K562 (cell line): ENCODE data around the gene PRKCE.

ENCODE experiments used
- CCAR2 ChIP-seq: fragments of 200-400 bp; formaldehyde crosslinking; IDR thresholded peaks from 2 replicates; pipeline ENCODE4 v1.6.1; 2017; ENCODE audit warnings: mild to moderate bottlenecking, low read depth, low read length
- CHAMP1 ChIP-seq: fragments of 450-650 bp; IDR thresholded peaks from 2 replicates; pipeline ENCODE4 v1.6.1; 2016; ENCODE audit warnings: mild to moderate bottlenecking
- CTCF ChIP-seq, 3 experiments: IDR thresholded peaks in 2 of 3; conservative IDR thresholded peaks in 1 of 3; 2 replicates each; pipeline ENCODE4 v1.5.1; 2011 to 2012; ENCODE audit warnings: low read length in 3 of 3, mild to moderate bottlenecking in 3 of 3, control low read depth in 2 of 3, improper control_type of control experiment in 1 of 3, inconsistent platforms in 1 of 3, low read depth in 1 of 3, mixed read lengths in 1 of 3, moderate library complexity in 1 of 3; ENCODE audit not compliant: insufficient read depth in 2 of 3
- E2F3 ChIP-seq: fragments of 250-450 bp; sonication (Bioruptor Pico); IDR thresholded peaks from 2 replicates; pipeline ENCODE4 v1.4.0; 2020; ENCODE audit warnings: mild to moderate bottlenecking
- JUNB ChIP-seq: fragments of 450-650 bp; formaldehyde crosslinking; conservative IDR thresholded peaks from 2 replicates; pipeline ENCODE4 v1.4.0; 2020; ENCODE audit warnings: mild to moderate bottlenecking
- MBD2 ChIP-seq: sonication (generic); IDR thresholded peaks from 2 replicates; pipeline ENCODE4 v1.6.1; 2016; ENCODE audit warnings: low read depth, borderline replicate concordance
- MECOM ChIP-seq: fragments of 250-450 bp; sonication (Bioruptor Pico); IDR thresholded peaks from 2 replicates; pipeline ENCODE4 v1.8.0; 2022; ENCODE audit warnings: inconsistent platforms
- NFYB ChIP-seq: IDR thresholded peaks from 2 replicates; pipeline ENCODE4 v1.6.1; 2011; ENCODE audit warnings: mild to moderate bottlenecking, moderate library complexity; ENCODE audit not compliant: insufficient read length; ENCODE audit errors: extremely low read depth
- NR0B1 ChIP-seq: fragments of 450-650 bp; IDR thresholded peaks from one replicate; pipeline ENCODE4 v1.6.1; 2018; ENCODE audit warnings: mild to moderate bottlenecking, moderate library complexity; ENCODE audit not compliant: partially characterized antibody
- PHB2 ChIP-seq: fragments of 450-650 bp; IDR thresholded peaks from 2 replicates; pipeline ENCODE4 v1.6.1; 2017; ENCODE audit warnings: low read depth
- PHF8 ChIP-seq: fragments of 200-600 bp; sonication (generic); IDR thresholded peaks from 2 replicates; pipeline ENCODE4 v1.6.1; 2012; ENCODE audit warnings: mixed run types, mild to moderate bottlenecking, inconsistent platforms, low read length, moderate library complexity, borderline replicate concordance
- PTRF ChIP-seq: fragments of 450-650 bp; IDR thresholded peaks from 2 replicates; pipeline ENCODE4 v1.6.1; 2016; ENCODE audit warnings: mild to moderate bottlenecking, missing genetic modification characterization, missing compliant biosample characterization
- RAD21 ChIP-seq, 2 experiments: fragments of 250-450 bp in 1 of 2; fragments of 450-650 bp in 1 of 2; sonication (Bioruptor Pico) in 1 of 2; formaldehyde crosslinking in 1 of 2; IDR thresholded peaks in 1 of 2; conservative IDR thresholded peaks in 1 of 2; 2 replicates each; pipeline versions ENCODE4 v1.4.0 to v1.8.0; 2020 to 2022; ENCODE audit warnings: mild to moderate bottlenecking in 2 of 2, moderate library complexity in 1 of 2
- TF ChIP-seq, protein P1 (sequence below): fragments of 450-650 bp; IDR thresholded peaks from 2 replicates; pipeline ENCODE4 v1.6.1; 2016; ENCODE audit warnings: low read depth

DNA sequence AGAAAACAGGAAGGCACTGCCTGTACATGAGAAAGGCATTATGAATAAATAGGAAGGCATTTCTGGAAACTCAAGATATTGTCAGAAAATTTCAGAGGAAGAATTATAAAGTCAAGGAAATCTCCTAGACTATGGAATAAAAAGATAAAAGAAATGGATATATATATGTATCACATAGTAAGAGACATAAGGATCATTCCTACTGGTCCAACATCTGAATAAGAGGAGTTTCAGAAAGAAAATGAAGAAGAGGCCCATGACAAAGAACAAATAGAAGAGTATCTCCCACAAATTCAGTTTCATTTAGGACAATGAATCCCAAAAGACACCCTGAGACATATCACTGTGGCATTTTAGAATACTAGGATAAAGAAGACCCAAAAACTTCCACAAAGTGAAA lies 178.8 kb downstream of the PRKCE start:
- TF ChIP-seq RAD21 (CRISPR knock-in tag; conservative IDR thresholded peaks at IDR 0.05 in 1 of 2, IDR thresholded peaks at IDR 0.05 in 1 of 2) (no peak), CHAMP1 (no peak), NR0B1 (no peak), PHB2 (no peak), NFYB (no peak), MBD2 (no peak), PHF8 (no peak), JUNB (CRISPR knock-in tag) (no peak), CCAR2 (no peak), E2F3 (CRISPR knock-in tag) (no peak), CTCF (IDR thresholded peaks at IDR 0.05 in 2 of 3, conservative IDR thresholded peaks at IDR 0.05 in 1 of 3; ENCODE audit: insufficient read depth in 2 of 3, low read depth in 1 of 3, low read length in 3 of 3) (no peak), MECOM (no peak), PTRF (tag) (no peak)
- TF ChIP-seq, protein P1, sequence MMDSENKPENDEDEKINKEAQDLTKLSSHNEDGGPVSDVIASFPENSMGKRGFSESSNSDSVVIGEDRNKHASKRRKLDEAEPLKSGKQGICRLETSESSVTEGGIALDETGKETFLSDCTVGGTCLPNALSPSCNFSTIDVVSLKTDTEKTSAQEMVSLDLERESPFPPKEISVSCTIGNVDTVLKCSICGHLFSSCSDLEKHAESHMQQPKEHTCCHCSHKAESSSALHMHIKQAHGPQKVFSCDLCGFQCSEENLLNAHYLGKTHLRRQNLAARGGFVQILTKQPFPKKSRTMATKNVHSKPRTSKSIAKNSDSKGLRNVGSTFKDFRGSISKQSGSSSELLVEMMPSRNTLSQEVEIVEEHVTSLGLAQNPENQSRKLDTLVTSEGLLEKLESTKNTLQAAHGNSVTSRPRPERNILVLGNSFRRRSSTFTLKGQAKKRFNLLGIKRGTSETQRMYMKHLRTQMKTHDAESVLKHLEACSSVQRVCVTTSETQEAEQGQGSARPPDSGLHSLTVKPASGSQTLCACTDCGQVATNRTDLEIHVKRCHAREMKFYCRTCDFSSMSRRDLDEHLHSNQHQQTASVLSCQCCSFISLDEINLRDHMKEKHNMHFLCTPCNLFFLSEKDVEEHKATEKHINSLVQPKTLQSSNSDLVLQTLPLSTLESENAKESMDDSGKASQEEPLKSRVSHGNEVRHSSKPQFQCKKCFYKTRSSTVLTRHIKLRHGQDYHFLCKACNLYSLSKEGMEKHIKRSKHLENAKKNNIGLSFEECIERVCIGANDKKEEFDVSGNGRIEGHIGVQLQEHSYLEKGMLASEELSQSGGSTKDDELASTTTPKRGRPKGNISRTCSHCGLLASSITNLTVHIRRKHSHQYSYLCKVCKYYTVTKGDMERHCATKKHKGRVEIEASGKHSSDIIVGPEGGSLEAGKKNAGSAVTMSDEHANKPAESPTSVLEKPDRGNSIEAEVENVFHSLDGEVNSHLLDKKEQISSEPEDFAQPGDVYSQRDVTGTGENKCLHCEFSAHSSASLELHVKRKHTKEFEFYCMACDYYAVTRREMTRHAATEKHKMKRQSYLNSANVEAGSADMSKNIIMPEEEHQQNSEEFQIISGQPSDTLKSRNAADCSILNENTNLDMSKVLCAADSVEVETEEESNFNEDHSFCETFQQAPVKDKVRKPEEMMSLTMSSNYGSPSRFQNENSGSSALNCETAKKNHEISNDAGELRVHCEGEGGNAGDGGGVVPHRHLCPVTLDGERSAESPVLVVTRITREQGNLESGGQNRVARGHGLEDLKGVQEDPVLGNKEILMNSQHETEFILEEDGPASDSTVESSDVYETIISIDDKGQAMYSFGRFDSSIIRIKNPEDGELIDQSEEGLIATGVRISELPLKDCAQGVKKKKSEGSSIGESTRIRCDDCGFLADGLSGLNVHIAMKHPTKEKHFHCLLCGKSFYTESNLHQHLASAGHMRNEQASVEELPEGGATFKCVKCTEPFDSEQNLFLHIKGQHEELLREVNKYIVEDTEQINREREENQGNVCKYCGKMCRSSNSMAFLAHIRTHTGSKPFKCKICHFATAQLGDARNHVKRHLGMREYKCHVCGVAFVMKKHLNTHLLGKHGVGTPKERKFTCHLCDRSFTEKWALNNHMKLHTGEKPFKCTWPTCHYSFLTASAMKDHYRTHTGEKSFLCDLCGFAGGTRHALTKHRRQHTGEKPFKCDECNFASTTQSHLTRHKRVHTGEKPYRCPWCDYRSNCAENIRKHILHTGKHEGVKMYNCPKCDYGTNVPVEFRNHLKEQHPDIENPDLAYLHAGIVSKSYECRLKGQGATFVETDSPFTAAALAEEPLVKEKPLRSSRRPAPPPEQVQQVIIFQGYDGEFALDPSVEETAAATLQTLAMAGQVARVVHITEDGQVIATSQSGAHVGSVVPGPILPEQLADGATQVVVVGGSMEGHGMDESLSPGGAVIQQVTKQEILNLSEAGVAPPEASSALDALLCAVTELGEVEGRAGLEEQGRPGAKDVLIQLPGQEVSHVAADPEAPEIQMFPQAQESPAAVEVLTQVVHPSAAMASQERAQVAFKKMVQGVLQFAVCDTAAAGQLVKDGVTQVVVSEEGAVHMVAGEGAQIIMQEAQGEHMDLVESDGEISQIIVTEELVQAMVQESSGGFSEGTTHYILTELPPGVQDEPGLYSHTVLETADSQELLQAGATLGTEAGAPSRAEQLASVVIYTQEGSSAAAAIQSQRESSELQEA: no peak
